ENCODE measurements around the gene UBE3B.

GRCh38 chr12:109552971-109553370 lies 75.5 kb downstream of the UBE3B start:
- TF ChIP-seq CTCF (IDR thresholded peaks at IDR 0.05; ENCODE audit: poor library complexity) (no peak), EZH2 (IDR thresholded peaks at IDR 0.05; ENCODE audit: borderline replicate concordance) (no peak), EZH2phosphoT487 (IDR thresholded peaks at IDR 0.05; ENCODE audit: low read depth, severe bottlenecking, unreplicated experiment) (no peak)

Data from hepatocyte (in vitro differentiated cells).